ENCODE measurements around the gene CCDC120. TPM values are rescaled to one million over a fixed set of nuclear protein-coding genes. Genes with fewer than 3 reads are reported as not detected.
A peak's percentile ranks its signal among the peaks of the same experiment; 100 is the strongest.

The CCDC120 gene, protein sequence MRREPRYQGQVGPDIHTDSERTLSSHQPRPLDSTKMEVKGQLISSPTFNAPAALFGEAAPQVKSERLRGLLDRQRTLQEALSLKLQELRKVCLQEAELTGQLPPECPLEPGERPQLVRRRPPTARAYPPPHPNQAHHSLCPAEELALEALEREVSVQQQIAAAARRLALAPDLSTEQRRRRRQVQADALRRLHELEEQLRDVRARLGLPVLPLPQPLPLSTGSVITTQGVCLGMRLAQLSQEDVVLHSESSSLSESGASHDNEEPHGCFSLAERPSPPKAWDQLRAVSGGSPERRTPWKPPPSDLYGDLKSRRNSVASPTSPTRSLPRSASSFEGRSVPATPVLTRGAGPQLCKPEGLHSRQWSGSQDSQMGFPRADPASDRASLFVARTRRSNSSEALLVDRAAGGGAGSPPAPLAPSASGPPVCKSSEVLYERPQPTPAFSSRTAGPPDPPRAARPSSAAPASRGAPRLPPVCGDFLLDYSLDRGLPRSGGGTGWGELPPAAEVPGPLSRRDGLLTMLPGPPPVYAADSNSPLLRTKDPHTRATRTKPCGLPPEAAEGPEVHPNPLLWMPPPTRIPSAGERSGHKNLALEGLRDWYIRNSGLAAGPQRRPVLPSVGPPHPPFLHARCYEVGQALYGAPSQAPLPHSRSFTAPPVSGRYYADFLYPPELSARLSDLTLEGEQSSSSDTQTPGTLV
- total RNA-seq (10 to 100 TPM; 10.8 to 11.8 TPM), total RNA-seq (3.9 to 5.7 reads per million in 2 donors)

GRCh38 chrX:49058794-49059193 is at the start of gene CCDC120:
CCDC120 (plus strand) TSS chrX:49058999; CDS start chrX:49062042, 3,043 bp downstream.
- H3K4me3 Mint-ChIP-seq = no peak within 1 kb of the TSS
- DNase-seq (no peak), ATAC-seq (no peak)
- H3K4me1 Mint-ChIP-seq = peaks cover 19% of the 10 kb centered on the region
- H3K36me3 Mint-ChIP-seq (ENCODE audit: low read depth) = no peaks in the 10 kb centered on the region
- H3K9me3 ChIP-seq (ENCODE audit: control insufficient read depth, low read length, poor library complexity, severe bottlenecking) = no peaks in the 10 kb centered on the region
- H3K27me3 Mint-ChIP-seq = no peaks in the 10 kb centered on the region
- no peak within 1 kb of the TSS for H3K27ac Mint-ChIP-seq

DNA sequence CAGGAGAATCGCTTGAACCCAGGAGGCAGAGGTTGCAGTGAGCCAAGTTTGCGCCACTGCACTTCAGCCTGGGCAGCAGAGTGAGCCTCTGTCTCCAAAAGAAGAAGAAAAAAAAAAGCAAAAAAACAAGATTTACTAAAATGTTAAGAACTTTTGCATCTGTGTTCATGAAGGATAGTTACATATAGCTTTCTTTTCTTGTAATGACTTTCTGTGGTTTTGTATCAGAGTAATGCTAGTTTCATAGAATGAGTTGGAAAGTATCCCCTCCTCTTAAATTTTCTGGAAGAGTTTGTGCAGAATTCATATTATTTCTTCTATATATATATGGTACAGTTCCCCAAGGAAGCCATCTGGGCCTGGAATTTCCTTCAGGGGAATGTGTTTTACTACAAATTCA is 39.7 kb upstream of the CCDC120 start:
- Mint-ChIP-seq H3K4me1 (no peaks in the 10 kb centered on the region), H3K27ac (no peak overlapping the region), H3K27me3 (no peaks in the 10 kb centered on the region), H3K4me3 (no peak overlapping the region), H3K36me3 (ENCODE audit: low read depth) (no peaks in the 10 kb centered on the region)
- ATAC-seq (no peak), DNase-seq (no peak)
- no peaks in the 10 kb centered on the region for H3K9me3 ChIP-seq (ENCODE audit: control insufficient read depth, low read length, poor library complexity, severe bottlenecking)

DNA sequence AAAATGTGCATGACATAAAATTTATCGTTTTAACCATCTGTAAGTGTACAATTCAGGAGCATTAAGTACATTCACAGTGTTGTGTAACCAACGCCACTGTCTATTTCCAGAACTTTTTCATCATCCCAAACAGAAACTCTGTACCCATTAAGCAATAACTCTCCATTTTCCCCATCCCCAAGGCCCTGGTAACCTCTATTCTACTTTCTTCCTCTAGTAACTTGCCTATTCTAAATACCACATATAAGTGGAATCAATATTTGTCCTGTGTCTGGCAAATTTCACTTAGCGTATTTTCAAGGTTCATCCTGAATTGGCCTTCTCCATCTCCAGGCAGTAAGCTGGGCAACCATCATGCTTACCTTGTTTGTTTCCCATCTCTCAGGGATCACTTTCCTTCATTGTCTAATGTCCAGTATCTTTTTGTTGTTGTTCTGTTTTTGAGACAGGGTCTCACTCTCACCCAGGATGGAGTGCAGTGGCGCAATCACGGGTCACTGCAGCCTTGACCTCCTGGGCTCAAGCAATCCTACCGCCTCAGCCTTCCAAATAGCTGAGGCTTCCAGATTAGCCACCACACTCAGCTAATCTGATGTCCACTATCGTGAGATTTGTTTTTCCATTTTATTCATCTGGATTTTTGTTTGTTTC is 39.1 kb upstream of the CCDC120 start:
- no peak overlapping the region for H3K27ac Mint-ChIP-seq
- no peaks in the 10 kb centered on the region for H3K4me1 Mint-ChIP-seq
- H3K9me3 ChIP-seq (ENCODE audit: control insufficient read depth, low read length, poor library complexity, severe bottlenecking) = no peaks in the 10 kb centered on the region
- ATAC-seq (no peak), DNase-seq (no peak)
- H3K36me3 Mint-ChIP-seq (ENCODE audit: low read depth) = no peaks in the 10 kb centered on the region
- H3K27me3 Mint-ChIP-seq = no peaks in the 10 kb centered on the region
- H3K4me3 Mint-ChIP-seq = no peak overlapping the region

DNA sequence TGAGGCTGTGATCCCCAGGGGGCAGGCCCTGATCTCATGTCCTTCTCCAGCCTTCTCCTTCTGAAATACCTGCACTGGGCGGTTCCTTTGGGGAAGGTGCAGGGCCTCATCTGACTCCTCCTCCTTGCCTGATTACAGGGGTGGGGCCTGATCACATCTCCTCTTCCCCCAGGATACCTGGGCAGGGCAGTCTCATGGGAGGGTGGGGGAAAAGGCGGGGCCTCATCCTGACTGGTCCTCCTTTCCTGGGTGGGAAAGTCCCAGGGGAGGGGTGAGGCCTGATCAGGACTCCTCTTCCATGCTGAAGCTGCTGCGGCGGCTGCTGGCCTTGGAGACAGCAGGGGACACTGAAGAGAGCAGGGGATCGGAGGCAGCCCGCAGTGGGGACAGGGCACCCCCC is 28.9 kb upstream of the CCDC120 start:
- Mint-ChIP-seq H3K36me3 (ENCODE audit: low read depth) (peaks cover 3% of the 10 kb centered on the region), H3K27me3 (no peaks in the 10 kb centered on the region), H3K4me1 (peaks cover 4% of the 10 kb centered on the region), H3K27ac (no peak overlapping the region), H3K4me3 (no peak overlapping the region)
- no peak for DNase-seq
- no peaks in the 10 kb centered on the region for H3K9me3 ChIP-seq (ENCODE audit: control insufficient read depth, low read length, poor library complexity, severe bottlenecking)
- ATAC-seq = no peak

- Mint-ChIP-seq H3K27ac (no peak overlapping the region), H3K4me3 (no peak overlapping the region), H3K36me3 (ENCODE audit: low read depth) (peaks cover 3% of the 10 kb centered on the region), H3K4me1 (peaks cover 4% of the 10 kb centered on the region), H3K27me3 (no peaks in the 10 kb centered on the region)
- no peaks in the 10 kb centered on the region for H3K9me3 ChIP-seq (ENCODE audit: control insufficient read depth, low read length, poor library complexity, severe bottlenecking)
- ATAC-seq = no peak
- no peak for DNase-seq
Observed at GRCh38 chrX:49030283-49030682, 28.5 kb upstream of the CCDC120 start.

DNA sequence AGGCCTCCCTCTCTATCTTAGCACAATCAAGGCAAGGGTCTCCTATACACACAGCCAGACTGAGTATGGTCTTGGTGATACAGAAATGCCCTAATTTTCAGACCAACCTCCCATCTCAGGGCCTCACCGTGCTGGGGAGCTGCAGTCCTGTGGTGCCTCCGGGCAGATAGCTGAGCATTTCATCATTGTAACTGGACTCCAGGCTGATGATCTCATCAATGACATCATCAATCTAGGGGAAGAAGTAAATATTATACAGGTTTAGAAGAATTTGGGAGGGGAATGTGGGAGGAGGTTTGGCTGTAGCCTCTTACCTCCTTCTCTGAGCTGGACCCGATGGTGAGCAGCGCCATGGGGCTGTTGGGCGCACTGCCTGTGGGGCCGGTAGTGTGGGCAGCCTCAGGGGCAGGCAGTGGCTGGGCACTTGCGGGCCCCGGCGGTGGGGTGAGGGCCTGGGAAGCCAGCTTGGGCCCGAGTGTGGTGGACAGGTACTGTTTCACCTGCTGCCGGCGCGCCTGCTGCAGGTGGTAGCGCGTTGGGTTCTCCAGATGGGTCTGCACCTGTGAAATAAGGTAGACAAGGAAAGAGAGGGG is 20.8 kb upstream of the CCDC120 start:
- H3K9me3 ChIP-seq (ENCODE audit: control insufficient read depth, low read length, poor library complexity, severe bottlenecking) = no peaks in the 10 kb centered on the region
- ATAC-seq (no peak), DNase-seq (no peak)
- Mint-ChIP-seq H3K4me3 (peak overlapping the region; percentile 25), H3K27ac (no peak overlapping the region), H3K36me3 (ENCODE audit: low read depth) (peaks cover 3% of the 10 kb centered on the region), H3K27me3 (no peaks in the 10 kb centered on the region), H3K4me1 (peaks cover 26% of the 10 kb centered on the region)

DNA sequence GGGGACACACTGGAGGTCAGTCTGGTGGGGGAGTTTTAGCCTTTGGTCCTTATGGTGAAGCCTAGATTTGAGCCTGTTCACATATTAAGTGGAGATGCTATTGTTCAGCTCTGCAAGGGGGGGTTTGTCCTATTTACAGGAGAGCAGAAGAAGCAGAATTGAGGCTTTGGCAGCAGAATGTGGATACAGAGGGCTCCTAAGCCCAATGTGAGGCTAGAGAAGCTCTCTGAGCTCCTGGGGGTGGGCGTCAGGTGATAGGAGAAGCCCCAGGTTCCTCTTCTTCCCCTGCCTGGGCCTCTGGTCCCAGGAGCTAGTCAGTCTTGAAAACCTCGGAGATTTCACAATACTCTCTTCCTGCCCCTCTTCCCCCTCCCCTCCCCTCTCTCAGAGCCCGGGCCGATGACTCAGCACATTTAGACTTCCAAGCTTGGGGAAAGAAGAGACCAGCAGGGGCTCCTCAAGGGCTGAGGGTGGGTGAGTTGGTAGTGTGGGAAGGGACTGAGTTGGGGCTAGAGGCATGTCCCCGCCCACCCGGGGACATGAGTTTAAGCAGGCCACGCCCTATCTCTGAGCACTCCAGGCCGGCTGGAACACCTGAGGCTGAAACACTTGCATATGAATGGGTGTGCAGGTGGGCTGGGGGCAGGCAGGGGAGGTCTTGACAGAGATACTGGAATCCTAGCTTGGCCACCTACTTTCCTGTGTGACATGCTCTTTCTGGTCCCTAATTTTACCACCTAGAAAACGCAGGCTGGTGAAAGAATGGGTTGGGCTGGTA is 19.0 kb upstream of the CCDC120 start:
- no peak for ATAC-seq
- DNase-seq = peak in 2 of 3 donors; percentile 22 to 29
- H3K36me3 Mint-ChIP-seq (ENCODE audit: low read depth) = peaks cover 3% of the 10 kb centered on the region
- H3K27me3 Mint-ChIP-seq = no peaks in the 10 kb centered on the region
- H3K4me1 Mint-ChIP-seq = peaks cover 30% of the 10 kb centered on the region
- no peaks in the 10 kb centered on the region for H3K9me3 ChIP-seq (ENCODE audit: control insufficient read depth, low read length, poor library complexity, severe bottlenecking)
- no peak overlapping the region for H3K4me3 Mint-ChIP-seq
- H3K27ac Mint-ChIP-seq = peak overlapping the region; percentile 68

GRCh38 chrX:49040376-49040955 is 18.3 kb upstream of the CCDC120 start:
- Mint-ChIP-seq H3K27ac (peak overlapping the region; percentile 68), H3K4me1 (peaks cover 30% of the 10 kb centered on the region), H3K27me3 (no peaks in the 10 kb centered on the region), H3K4me3 (no peak overlapping the region), H3K36me3 (ENCODE audit: low read depth) (peaks cover 3% of the 10 kb centered on the region)
- no peak for ATAC-seq
- no peak for DNase-seq
- no peaks in the 10 kb centered on the region for H3K9me3 ChIP-seq (ENCODE audit: control insufficient read depth, low read length, poor library complexity, severe bottlenecking)

- Mint-ChIP-seq H3K27me3 (no peaks in the 10 kb centered on the region), H3K4me1 (peaks cover 30% of the 10 kb centered on the region), H3K36me3 (ENCODE audit: low read depth) (peaks cover 3% of the 10 kb centered on the region), H3K27ac (peak overlapping the region; percentile 86), H3K4me3 (peak overlapping the region; percentile 89)
- DNase-seq = no peak
- H3K9me3 ChIP-seq (ENCODE audit: control insufficient read depth, low read length, poor library complexity, severe bottlenecking) = no peaks in the 10 kb centered on the region
- no peak for ATAC-seq
Observed at GRCh38 chrX:49041744-49042580, 16.8 kb upstream of the CCDC120 start.

- H3K9me3 ChIP-seq (ENCODE audit: control insufficient read depth, low read length, poor library complexity, severe bottlenecking) = no peaks in the 10 kb centered on the region
- no peaks in the 10 kb centered on the region for H3K27me3 Mint-ChIP-seq
- no peak for ATAC-seq
- peak overlapping the region; percentile 89 for H3K4me3 Mint-ChIP-seq
- H3K4me1 Mint-ChIP-seq = peaks cover 30% of the 10 kb centered on the region
- peak overlapping the region; percentile 86 for H3K27ac Mint-ChIP-seq
- DNase-seq = peak in 1 of 3 donors; percentile 11
- H3K36me3 Mint-ChIP-seq (ENCODE audit: low read depth) = peaks cover 2% of the 10 kb centered on the region
Observed at GRCh38 chrX:49042581-49043219, 16.1 kb upstream of the CCDC120 start.

DNA sequence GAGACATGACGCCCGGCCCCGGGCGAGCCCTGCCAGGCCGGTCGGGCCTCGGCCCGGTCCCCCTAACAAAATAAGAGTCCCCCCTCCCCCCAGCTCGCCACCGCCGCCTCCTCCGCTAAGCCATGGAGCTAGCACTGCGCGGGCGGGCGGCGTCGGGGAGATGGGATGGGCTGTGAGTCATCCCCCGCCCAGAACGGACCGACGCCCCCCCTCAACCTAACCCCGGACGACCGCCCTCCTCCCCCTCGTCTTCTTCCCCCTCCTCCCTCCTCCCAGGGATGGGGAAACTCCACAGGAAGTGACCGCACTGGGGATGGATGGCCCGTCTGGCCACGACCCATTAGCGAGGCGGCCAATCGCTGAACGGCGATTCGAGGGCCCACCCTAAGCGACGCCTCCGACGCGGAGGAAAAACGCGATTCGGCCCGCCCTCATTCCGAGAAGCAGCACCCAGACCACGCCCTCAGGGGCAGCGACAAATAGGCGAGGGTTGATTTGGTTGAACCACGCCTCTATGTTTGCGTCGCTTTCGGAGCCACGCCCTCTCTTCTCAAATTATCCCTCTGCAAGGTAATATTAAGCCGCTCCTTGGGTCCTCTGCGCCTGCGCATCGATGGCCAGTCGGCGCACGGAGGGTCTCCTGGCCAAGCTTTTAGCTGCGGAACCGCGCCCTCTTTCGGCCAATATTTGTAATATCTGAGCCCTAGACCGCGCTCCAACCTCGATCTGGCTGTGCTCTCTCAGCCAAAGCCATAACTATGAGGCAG is 15.4 kb upstream of the CCDC120 start, which contains the start of gene TFE3:
TSS of gene TFE3 (minus strand) at position 138 of the 767 bp plus-strand sequence. CDS start at position 7, 131 bp downstream.
- H3K4me1 Mint-ChIP-seq = peaks cover 30% of the 10 kb centered on the region
- H3K27ac Mint-ChIP-seq = peak within 1 kb of the TSS; percentile 86
- no peaks in the 10 kb centered on the region for H3K9me3 ChIP-seq (ENCODE audit: control insufficient read depth, low read length, poor library complexity, severe bottlenecking)
- no peaks in the 10 kb centered on the region for H3K27me3 Mint-ChIP-seq
- H3K4me3 Mint-ChIP-seq = peak within 1 kb of the TSS; percentile 89
- DNase-seq = peak; percentile 85 to 93 (median 86)
- H3K36me3 Mint-ChIP-seq (ENCODE audit: low read depth) = no peaks in the 10 kb centered on the region
- ATAC-seq = peak; percentile 89
